NCI-H1436 (cell line): ENCODE measurements around the gene BAHCC1.

ENCODE experiments used
- DNase-seq: peaks from one replicate; lab custom pipeline; 2025; lab: John Stamatoyannopoulos, UW

The BAHCC1 gene

DNA sequence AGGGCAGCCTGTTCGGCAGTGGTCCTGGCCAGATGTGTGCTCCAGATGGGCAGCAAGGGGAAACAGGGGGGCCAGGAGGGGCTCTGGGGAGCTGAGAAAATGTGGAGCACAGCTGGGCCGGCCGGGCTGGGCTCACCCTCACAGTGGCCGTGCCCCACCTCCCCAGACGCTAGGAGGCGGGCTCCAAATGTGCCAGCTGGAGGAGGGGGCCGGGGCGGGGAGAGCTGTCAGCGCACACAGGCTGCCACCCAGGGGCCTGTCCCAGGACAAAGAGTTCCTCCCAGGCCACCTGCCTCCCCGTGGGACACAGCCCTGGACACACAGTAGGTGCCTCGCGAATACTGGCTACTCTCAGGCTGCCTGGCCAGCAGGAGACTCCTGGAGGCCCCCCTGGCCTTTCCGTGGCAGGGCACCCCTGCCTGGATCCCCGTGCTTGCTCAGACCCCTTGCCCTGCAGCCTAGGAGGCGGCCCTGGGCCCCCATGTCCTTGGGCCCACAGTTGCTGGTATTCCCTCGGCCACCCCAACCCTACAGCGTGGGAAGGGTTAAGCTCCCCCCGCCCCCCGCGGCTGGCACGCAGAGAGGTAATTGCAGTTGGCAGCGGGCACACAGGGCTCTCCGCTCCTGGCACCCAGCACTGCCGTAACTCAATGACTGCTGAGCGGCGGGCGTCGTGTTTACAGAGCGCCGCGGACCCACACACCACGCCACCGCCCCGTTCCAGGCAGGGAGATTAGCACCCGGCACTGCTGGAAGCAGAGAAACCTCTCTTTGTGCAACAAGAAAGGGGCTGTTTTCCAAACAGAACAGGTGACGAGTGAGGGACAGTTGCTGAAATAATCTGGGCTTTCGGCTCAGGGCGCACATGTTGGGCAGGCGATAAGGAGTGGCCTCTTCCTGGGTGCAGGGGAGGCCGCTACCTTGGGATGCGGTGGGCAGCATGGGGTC is 32.2 kb downstream of the BAHCC1 start:
- peak; percentile 61 for DNase-seq

DNA sequence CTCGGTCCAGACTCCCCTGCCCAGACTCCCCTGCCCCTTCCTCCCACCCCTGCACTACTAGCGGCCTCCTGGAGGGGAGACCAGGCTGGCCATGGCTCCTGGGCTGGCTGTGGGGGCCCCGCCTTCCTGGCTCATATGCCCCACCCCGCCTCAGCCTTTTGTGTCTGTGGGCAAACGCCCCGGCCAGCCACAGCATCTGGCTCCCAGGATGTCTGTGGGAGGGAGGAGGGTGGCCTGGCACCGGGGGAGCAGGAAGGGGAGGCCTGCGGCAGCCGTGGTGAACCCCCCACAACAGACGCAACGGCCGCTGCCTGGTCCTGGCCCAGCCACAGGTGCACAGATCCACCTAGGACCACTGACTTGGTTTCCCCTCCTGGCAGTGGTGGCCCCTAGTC is 32.9 kb downstream of the BAHCC1 start:
- DNase-seq, result no peak

DNA sequence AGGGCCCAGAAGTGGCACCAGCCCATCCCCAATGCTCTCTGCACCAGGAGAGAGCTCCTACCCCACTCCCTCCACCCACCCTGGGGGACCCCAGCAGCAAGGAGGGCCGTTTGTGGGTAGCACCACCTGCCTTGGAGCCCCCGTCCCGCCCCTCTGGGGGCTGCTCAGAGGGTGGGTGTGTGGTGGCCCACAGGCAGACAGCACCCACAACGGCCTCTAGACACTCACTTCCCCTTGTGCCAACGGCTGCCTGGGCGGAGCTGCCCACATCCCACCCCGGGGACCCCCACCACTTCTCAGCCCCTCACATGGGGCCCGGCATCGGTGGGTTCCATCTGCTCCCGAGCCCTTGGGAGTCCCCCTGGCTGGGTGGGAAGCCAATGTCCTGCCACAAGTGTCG is 33.3 kb downstream of the BAHCC1 start:
- DNase-seq, result no peak

DNA sequence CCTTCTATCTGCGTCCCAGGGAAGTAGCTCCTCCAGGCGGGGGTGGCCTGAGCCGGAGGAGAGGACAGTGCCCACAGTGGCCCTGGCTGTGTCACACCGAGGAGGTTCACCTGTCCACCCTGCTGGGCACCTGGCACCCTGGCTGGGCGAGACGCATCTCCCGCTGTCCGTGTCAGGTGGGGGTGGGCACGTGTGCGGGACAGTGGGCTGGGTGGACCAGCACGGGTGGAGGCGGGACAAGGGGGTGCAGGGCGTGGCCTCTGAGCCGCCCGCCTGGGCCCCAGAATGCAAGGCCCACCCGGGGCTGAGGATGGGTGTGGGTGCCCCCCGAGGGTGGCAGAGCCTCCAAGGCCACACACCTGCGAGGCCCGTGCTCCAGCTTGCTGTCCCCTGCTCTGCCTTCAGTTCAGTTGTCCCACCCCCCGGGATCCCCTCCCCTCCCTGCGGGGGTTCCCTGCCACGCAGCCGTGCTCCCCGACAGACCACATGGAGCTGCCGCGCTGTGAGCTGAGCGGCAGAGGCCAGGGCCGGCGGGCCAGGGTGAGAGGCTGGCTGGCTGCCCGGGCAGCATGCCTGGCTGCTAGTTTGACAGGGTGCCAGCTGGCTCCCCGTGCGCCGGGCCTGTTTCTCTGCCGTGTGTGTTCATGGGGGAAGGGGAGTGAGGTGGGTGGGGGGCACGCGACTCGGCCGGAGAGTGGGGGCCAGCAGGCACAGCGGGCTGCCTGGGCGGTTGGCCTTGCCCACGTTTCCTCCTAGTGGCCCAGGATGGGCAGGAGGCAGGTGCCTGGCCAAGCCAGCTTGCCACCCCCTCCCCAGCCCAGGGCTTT is 33.9 kb downstream of the BAHCC1 start:
- DNase-seq, result peak; percentile 70

DNA sequence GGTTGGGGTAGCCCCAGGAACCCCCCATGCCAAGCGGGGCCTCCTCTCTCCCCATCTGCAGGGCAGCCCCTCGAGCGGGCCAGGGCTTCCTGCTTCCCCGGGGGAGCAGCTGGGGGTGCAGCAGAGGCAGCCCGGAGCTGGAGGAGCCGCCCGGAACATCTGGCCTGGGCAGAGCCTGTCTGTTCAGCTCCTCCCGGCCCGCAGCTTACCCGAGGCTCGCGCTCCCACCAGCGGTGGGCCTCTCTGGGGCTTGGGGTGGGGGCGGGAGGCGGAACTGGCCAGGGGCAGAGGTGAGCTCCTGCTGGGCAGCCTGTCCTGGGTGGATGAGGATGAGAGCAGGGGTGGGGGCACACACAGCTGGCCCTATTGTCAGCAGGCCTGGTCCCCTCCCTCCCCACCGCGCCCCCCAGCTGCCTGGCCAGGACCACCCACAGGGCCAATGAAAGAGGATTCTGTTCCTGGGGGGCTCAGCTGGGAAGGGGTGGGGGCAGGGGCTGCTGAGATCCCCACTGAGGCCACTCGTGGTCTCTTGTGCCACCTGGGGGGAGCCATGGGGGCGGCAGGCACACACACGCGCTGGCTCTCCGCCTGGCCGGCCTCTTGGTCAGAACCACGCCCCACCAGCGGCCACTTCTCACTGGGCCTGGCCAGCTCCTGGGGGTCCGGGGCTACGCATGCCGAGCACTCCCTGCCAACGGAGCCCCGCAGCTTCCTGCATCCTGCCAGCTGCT is 34.7 kb downstream of the BAHCC1 start:
- no peak for DNase-seq

DNA sequence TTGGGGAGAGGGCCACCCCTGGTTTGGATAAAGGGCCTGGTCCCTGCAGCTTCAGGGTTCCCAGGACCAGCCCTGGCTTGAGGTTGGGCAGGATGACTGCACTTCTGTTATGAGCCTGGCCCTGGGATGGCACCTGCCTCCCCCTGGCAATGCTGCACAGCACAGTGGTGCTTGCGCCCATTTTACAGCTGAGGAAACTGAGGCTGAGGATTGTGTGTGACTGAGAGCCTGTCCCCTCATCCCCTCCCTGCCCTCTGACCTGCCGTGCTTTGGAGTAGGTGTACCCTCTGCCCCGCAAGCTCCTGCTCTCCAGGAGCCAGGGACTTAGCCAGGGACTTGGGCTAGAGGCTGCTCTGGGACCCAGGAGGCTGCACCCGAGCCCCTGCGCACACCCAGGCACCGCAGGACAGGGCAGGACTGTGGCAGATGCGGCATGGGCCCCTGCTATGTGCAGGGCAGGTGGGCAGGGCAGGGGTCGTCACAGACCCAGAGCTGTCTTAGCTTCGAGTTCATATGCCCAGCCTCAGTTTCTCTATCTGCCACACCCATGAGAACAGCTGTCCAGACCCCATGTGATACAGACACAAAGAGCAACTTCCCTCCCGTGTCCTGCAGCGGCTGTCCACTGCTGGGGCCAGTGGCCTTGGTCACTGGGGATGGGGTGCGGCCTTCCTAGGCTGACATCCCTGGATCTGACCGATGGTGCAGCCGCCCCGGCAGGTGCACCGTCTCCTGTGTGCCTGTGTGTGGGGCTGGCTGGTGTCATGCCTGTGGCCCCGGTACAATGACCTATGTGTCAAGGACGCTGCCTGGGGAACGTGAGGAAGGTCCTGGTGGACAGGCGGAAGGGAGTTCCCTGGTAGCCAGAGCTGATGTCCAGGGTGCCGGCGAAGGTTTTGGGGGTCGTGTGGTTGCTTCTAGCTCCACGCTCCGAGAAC is 36.6 kb downstream of the BAHCC1 start:
- no peak for DNase-seq

DNA sequence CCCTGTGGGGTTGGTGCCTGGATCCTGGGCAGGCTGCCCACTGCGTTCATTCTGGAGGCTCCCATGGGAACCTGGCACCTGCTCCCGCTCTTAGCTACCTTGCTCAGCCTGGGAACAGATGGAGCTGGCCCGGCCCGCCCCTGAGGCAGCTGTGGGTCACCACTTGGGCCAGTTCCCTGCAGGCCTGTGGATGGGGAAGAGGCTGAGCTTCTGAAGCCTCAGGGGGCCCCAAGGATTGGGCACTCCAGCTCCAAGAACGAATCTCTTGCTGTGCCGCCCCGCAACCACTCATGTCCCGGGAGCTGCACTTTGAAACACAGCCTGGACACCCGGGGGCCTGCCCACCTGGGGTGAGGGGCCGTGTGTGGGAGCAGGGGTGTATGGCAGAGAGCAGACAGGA is 37.7 kb downstream of the BAHCC1 start:
- peak; percentile 96 for DNase-seq

DNA sequence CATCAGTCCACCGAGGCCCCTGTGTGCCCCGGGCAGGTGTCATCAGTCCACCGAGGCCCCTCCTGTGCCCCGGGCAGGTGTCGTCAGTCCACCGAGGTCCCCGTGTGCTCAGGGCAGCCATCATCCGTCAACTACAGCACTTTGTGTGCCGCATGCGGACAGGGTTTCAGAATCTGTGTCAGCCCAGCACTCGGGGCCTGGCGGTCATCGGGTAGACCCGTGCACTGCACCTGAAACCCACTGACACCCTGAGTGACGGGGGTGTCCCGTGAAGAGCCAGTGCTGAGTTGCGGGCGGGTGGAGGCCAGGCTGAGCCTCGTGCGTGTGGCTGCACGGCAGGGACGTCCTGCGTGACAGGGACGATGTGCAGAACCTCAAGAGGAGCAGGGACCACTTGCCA is 38.4 kb downstream of the BAHCC1 start:
- DNase-seq, result no peak

DNA sequence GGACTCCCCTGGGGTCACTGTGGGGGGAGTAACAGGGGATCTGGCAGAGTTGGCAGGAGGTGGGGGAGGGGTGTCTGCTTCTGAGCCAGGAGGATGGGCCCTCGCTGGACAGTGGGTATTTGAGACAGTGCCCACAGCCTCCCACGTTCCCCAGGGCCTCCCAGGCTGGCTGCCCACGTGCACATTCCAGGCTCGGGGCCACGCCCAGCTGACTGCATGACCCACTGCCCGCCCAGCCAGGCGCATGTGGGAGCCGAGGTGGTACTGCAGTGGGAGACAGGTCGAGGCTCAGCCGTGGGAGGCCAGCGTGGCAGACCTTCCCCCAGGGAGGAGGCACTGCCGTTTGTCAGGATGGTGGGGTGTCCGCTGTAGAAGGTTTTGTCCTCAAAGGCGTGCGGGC is 38.8 kb downstream of the BAHCC1 start:
- no peak for DNase-seq

DNA sequence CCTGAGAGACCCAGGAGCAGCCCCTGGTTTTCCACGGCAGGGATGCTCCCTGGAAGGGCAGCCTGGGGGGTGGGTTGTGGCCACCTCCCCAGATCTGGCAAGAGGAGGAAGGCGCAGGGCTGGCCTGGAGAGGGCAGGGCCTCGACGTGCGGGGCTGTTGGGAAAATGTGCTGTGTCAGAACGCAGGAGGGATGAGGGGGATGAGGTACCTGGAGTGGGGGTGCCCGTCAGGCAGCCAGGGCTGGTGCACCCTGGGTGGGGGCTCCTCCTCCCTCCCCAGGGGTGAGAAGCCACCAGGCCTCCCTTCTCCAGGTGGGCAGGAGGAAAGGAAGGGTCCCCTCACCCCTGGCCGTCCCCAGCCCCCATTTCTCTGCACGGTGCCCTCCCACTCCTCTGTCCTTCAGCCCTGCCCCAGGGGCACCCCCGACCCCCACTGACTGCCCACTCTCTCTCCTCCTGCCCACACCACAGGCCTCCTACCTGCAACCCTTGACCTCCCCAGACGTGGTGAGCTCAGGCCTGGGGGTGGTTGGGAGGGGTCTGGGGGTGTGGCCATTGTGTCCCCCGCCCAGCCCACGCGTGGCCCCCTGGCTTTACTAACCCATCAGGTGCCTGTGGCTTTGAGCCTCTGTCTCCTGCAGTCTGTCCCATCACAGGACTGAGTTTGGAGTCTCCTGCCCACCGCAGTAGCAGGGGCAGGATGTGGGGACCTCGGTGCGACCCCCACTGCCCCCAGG is 39.6 kb downstream of the BAHCC1 start:
- no peak for DNase-seq

DNA sequence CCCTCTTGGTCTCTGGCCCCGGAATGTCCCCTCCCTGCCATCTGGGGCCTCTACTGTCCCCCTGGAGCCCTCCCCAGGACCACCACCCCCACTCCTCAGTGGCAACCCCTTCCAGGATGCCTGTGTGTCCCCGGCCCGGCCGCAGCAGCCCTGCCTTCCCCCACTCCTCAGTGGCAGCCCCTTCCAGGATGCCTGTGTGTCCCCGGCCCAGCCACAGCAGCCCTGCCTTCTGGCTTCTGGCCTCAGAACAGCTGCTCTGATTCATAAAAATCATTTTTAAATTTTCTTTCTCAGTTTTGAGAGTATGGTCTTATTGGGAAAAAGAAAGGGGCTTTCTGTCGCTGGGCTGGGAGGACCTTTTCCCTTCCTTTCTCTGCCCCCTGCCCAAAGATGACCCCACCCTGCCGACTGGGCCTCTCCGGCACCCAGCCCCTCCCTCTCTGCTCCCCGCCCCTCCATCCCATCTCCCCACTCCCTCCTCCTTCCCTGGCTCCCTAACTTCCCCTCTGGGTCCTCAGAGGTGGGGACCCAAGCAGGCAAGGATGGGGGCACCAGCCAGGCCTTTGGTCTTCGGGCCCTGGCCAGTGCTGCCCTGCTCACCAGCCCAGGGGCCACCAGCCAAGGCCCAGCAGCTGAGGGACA is 40.5 kb downstream of the BAHCC1 start:
- no peak for DNase-seq

DNA sequence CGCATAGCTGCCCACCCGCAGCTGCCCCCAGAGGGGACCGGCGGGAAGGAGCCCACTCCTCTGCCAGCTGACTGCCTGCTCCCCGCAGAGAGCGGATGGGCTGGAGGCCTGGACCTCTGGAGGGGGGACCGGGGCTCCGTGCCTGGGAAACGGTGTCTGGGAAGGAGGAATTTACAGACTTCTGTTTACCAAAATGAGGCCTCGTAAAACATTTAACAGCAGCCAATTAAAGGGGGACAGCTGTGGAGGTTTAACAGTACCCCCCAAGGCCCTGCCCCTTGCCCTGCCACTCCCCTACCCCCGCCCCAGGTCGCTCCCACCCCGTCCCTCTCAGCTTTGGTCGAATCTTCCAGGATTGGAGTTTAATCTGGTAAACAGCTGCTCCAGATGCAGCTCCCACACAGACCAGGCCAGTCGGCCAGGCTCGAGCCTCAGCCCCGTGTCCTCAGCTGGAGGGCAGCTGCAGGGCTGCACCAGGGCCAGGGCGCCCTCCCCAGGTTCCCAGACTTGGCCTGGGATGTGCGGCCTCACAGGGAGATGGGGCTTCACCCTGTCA is 41.1 kb downstream of the BAHCC1 start:
- no peak for DNase-seq

DNA sequence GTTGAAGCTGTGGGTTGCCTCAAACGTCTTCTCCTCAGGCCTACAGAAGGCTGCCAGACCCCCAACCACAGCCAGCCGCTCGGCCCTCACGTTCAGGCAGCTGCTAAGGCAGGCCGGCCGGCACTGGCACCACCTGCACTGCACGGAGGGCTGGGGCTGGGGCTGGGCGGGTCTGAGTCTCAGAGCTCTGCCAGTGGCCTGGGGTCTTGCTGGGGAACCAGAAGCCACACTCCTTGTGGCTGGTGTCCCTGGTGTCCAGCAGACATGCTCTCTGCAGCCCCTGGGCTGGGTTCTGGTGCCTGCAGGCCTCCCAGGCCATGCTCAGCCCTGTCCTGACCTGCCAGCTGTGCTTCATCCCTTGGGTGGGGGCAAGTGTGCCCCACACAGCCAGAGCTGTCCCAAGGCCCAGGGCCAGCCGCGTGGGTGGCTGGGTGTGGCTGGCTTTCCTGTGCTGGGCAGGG is 42.0 kb downstream of the BAHCC1 start:
- DNase-seq, result no peak

DNA sequence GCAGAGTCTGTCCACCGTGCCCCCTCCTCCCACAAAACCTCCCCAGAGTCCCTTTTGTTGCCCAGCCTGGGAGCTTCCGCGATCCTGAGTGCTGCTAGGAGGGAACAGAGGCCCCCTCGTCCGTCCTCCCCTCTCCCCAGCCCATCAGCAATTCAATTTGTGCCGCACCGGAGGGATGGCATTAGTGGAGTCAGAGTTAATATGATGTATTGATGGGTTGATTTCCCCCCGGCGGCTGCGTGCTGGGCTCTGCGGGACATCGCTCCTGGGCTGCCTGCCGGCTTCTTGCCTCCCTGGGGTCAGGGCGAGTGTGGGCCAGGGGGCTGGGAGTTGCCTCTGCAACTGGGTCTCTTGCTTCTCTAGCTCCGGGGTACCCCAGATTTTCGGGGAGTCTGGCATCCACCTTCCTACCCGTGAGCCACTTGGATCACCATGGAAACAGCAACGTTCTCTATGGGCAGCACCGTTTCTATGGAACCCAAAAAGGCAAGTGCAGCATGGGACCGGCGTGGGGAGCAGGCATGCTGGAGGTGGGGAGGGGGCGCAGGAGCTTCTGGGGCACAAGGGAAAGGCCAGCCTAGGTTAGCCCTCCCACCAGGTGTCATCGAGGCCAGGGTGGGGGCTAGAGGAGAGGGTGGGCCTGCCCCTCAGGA is 42.9 kb downstream of the BAHCC1 start:
- DNase-seq, result no peak

DNA sequence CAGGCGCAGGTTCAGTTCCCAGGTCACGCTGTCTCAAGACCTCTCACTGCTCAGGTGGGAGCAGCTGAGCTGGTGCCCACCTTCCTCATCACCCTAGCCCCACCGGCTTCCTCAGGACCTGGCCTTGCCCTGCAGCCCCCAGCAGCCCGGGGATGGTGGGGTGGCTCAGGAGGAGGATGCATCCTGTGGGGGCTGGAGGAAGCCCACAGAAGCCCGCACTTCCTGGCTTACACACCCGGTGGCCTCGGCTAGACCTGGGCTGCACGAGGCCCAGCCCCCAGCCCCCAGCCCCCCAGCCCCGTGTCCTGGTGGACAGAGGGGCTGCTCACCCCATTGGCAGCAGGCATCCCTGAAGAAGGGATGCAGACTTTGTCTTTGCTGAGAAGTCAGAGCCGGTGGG is 43.4 kb downstream of the BAHCC1 start:
- DNase-seq, result no peak

DNA sequence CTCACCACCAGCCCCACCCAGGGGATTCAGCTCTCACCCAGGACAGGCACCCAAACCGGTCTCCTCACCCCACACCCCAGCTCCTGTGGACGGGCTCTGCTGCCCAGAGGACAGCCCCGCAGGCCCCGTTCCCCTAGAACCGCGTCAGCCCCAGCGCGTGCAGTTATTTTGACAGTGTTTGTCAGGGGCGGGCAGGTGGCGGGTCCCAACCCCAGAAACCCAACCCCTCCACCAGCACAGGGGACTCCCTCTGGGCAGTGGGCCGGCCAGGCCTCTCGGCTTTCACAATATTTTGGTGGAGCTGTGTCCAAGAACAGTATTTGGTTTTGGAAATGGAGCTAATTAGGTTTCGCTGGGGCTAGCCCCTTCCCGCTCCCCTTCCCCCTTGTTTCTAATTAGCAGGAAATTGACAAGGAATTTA is 44.8 kb downstream of the BAHCC1 start:
- no peak for DNase-seq

DNA sequence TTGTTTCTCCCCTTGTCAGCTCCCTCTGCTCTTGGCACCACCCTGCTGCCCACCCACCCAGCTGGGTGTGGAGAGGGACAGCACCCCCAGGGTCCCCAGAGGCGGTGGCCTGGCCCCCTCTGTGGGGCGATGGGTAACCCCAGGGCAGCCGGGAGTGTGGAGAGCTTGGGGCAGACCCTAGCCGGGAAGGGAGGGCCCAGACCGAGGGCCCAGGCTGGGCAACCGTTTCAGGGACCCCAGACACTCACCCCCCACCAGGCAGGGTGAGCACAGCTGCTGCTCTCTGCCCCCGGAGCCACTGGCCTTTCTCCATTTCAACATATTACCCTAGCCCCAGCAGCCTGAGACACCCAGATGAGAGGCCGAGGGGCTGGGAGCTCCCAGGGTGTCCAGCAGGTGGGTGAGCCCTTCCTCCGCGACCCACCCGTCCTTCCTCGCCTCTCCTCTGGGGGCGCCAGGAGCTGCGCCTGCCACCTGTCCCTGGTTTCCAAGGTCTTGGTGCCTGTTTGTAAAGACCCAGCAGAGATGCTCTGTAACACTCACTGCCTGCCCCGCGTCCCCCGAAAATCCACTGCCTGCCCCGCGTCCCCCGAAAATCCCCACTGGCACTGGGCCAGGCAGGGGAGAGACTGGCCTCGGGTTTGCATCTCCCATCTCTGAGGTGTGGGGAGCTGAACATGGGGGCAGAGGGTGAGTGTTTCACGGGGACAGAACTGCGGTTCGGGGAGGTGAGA is 45.4 kb downstream of the BAHCC1 start:
- peak; percentile 45 for DNase-seq

DNA sequence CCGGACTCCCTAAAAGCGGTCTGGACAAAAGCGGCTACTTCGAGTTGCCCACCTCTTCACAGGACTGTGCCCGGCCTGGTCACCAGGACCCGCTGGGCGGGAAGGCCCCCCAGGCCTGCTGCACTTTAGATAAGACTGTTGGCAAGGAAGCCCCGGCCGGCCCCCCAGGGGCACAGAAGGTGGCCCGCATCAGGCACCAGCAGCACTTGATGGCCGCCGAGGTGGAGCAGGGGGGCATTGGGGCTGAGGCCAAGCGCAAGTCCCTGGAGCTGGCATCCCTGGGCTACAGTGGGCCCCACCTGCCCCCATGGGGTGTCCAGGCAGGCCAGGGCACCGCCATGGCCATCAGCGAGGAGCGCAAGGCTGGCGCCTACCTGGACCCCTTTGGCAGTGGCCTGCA is 47.5 kb downstream of the BAHCC1 start:
- no peak for DNase-seq
